Breast epithelium (tissue), 4 donors: ENCODE measurements around the gene AMIGO1. TPM values are rescaled to one million over a fixed set of nuclear protein-coding genes. Genes with fewer than 3 reads are reported as not detected.

Experiments used
- DNase-seq, 2 donors: peaks; one replicate each; pipeline ENCODE4 v3.0.0-alpha.2; 2019; ENCODE audit warnings: low spot score in 2 of 2
- H3K27ac ChIP-seq, 2 donors: fragments of 200-600 bp; sonication (generic) in 1 of 2; one replicate each; pipeline ENCODE4 v1.5.1; 2016 to 2019; ENCODE audit warnings: mild to moderate bottlenecking in 1 of 2
- H3K27me3 ChIP-seq, 2 donors: fragments of 200-600 bp; sonication (generic) in 1 of 2; one replicate each; pipeline versions ENCODE4 v1.5.1 to v1.6.0; 2017 to 2019; ENCODE audit warnings: control low read depth in 1 of 2, mild to moderate bottlenecking in 1 of 2
- H3K36me3 ChIP-seq: fragments of 200-600 bp; one replicate; pipeline ENCODE4 v1.5.1; 2019
- H3K4me1 ChIP-seq, 2 donors: fragments of 200-600 bp; sonication (generic); one replicate each; pipeline ENCODE4 v1.5.1; 2016 to 2019; ENCODE audit warnings: control low read depth in 1 of 2
- H3K4me3 ChIP-seq, 3 donors: fragments of 200-600 bp; sonication (generic); 1 replicate in 2 of 3; 2 replicates in 1 of 3; pipeline ENCODE4 v1.5.1; 2016 to 2019; ENCODE audit warnings: mild to moderate bottlenecking in 3 of 3, moderate library complexity in 2 of 3
- H3K9me3 ChIP-seq, 2 donors: fragments of 200-600 bp; sonication (generic) in 1 of 2; one replicate each; pipeline ENCODE4 v1.5.1; 2016 to 2019; ENCODE audit warnings: control low read depth in 1 of 2
- POLR2A ChIP-seq: fragments of 450-650 bp; IDR thresholded peaks from one replicate; pipeline ENCODE4 v1.6.1; 2016; ENCODE audit warnings: antibody characterized with exemption, mild to moderate bottlenecking, moderate library complexity
- POLR2AphosphoS5 ChIP-seq, 3 donors: sonication (generic); formaldehyde crosslinking; IDR thresholded peaks; one replicate each; pipeline ENCODE4 v1.6.1; 2017; ENCODE audit warnings: antibody characterized with exemption in 3 of 3
- intact Hi-C: fragments of 100-400 bp; cut with DNase I; formaldehyde crosslinking; loops from one replicate; pipeline ENCODE4 v1.15.1; 2023; ENCODE audit warnings: low total_unique reads
- total RNA-seq, 3 donors: library from RNA; depleted of rRNA; stranded (reverse); fragments of >200 nt; gene quantifications; one replicate each; pipeline ENCODE4 v1.1.0, GENCODE V29; 2016
- TF ChIP-seq, protein P1 (sequence below), 3 donors: fragments of 450-650 bp; IDR thresholded peaks; one replicate each; pipeline ENCODE4 v1.5.1; 2016 to 2017; ENCODE audit warnings: antibody characterized with exemption in 3 of 3, mild to moderate bottlenecking in 3 of 3, moderate library complexity in 3 of 3

Gene AMIGO1
- total RNA-seq, 3 donors from 2014 or later = 3.0 to 9.5 (median 6.4) TPM

DNA sequence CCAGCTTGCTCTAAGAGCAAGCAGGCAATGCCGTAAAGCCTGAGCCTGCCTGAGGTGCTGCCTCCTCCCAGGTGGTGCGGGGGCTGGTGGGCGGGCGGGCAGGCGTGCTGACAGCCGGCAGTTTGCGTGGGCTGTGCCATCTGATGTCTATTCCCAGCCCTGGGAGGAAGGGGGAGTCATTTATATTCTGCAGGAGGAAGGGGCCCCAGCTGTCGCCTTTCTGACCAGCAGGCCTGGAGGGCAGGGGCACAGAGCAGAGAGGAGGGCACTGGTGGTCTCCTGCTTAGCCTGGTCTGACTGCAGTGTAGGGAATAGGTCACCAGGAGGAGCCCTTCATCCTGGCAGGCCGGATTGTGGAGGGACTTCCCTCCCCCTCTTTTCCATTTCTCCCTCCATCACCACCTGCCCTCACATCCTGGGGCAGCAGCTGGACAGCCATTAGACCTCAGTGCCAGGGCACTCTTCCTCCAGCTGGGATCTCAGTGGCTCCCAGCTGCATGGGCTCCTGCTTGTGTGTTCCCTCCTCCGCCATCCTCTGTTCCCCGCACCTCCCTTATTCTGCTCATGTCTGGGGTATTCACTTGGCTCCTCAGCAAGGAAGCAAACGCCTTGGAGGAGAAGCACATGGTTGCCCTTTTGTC is 11.2 kb downstream of the AMIGO1 start:
- intact Hi-C loops = no loop called here
- Histone ChIP-seq H3K4me1 (no peaks in the 10 kb centered on the region), H3K27me3 (no peaks in the 10 kb centered on the region), H3K4me3 (no peak overlapping the region), H3K27ac (no peak overlapping the region), H3K9me3 (no peaks in the 10 kb centered on the region), H3K36me3 (no peaks in the 10 kb centered on the region)
- TF ChIP-seq POLR2A (no peak), POLR2AphosphoS5 (IDR thresholded peaks at IDR 0.05) (no peak)
- TF ChIP-seq, protein P1, sequence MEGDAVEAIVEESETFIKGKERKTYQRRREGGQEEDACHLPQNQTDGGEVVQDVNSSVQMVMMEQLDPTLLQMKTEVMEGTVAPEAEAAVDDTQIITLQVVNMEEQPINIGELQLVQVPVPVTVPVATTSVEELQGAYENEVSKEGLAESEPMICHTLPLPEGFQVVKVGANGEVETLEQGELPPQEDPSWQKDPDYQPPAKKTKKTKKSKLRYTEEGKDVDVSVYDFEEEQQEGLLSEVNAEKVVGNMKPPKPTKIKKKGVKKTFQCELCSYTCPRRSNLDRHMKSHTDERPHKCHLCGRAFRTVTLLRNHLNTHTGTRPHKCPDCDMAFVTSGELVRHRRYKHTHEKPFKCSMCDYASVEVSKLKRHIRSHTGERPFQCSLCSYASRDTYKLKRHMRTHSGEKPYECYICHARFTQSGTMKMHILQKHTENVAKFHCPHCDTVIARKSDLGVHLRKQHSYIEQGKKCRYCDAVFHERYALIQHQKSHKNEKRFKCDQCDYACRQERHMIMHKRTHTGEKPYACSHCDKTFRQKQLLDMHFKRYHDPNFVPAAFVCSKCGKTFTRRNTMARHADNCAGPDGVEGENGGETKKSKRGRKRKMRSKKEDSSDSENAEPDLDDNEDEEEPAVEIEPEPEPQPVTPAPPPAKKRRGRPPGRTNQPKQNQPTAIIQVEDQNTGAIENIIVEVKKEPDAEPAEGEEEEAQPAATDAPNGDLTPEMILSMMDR (IDR thresholded peaks at IDR 0.05) = peak in 2 of 3 donors; percentile 16 to 23
- no peak for DNase-seq

- no peak for DNase-seq
- TF ChIP-seq POLR2A (no peak), POLR2AphosphoS5 (IDR thresholded peaks at IDR 0.05) (no peak)
- TF ChIP-seq, protein P1 (IDR thresholded peaks at IDR 0.05) = no peak
- H3K27ac ChIP-seq = no peak overlapping the region
These were observed 11.9 kb downstream of the AMIGO1 start for GRCh38 chr1:109497449-109498160.

GRCh38 chr1:109495738-109496137 is 13.8 kb downstream of the AMIGO1 start:
- no peak for DNase-seq
- H3K4me3 ChIP-seq = no peak overlapping the region
- no peaks in the 10 kb centered on the region for H3K36me3 ChIP-seq
- intact Hi-C loops = no loop called here
- TF ChIP-seq POLR2AphosphoS5 (IDR thresholded peaks at IDR 0.05) = no peak
- TF ChIP-seq POLR2A = no peak
- TF ChIP-seq, protein P1 (IDR thresholded peaks at IDR 0.05) = no peak
- no peak overlapping the region for H3K27ac ChIP-seq
- no peaks in the 10 kb centered on the region for H3K27me3 ChIP-seq
- no peaks in the 10 kb centered on the region for H3K4me1 ChIP-seq
- H3K9me3 ChIP-seq = no peaks in the 10 kb centered on the region

More at GRCh38 chr1:109497449-109498160, 11.9 kb downstream of the AMIGO1 start:
- Histone ChIP-seq H3K36me3 (no peaks in the 10 kb centered on the region), H3K9me3 (no peaks in the 10 kb centered on the region), H3K27me3 (no peaks in the 10 kb centered on the region), H3K4me1 (no peaks in the 10 kb centered on the region), H3K4me3 (no peak overlapping the region)
- intact Hi-C loops = no loop called here

DNA sequence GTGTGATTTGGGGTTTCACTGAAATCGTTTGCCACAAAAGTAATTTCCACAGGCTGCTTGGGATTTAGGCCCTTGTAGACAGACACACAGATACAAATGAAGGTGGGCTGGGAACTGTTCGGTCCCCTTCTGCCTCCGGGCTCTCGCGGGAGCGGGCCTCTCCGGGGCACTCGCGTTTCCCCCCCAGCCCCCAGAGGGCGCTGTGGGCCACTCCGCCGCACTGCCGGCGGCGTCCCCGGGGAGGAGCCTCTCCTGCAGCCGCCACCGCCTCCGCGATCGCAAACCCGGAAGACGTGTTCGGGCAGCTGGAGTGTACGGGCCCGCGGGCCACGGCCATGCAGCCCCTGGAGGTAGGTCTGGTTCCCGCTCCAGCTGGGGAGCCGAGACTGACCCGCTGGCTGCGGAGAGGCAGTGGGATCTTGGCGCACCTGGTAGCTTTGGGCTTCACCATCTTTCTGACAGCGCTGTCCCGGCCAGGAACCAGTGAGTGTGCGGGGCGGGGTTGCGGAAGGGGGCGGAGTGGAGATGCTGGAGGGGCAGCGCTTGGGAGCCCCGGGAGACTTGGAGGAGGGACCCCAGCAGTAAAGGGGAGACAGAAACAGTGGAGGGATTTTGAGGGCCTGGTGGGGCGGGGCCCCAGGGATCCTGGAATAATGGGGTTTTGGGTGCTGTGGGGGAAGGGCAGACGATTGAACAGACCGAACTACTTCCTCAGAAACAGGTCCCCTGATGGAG is 15.6 kb downstream of the AMIGO1 start, which contains the start of gene CYB561D1:
Gene CYB561D1 (plus strand): TSS at position 290 of the 735 bp plus-strand sequence. CDS start 46 bp downstream, at position 336.
- Histone ChIP-seq H3K36me3 (peaks cover 3% of the 10 kb centered on the region), H3K4me3 (peak within 1 kb of the TSS; percentile 85 to 87 (median 86)), H3K27me3 (no peaks in the 10 kb centered on the region), H3K4me1 (no peaks in the 10 kb centered on the region), H3K9me3 (no peaks in the 10 kb centered on the region), H3K27ac (peak within 1 kb of the TSS; percentile 60 to 74)
- TF ChIP-seq POLR2A = no peak
- TF ChIP-seq, protein P1 (IDR thresholded peaks at IDR 0.05) = peak; percentile 69 to 91 (median 88)
- peak; percentile 42 to 78 (median 63) for TF ChIP-seq POLR2AphosphoS5 (IDR thresholded peaks at IDR 0.05)
- peak; percentile 77 to 85 for DNase-seq
- intact Hi-C loops = loop anchor here (5.0 kb wide), 1 partner anchor 38 kb away; no protein-coding TSS in a partner anchor
